ENCODE data around the gene URB1.
"Not testable (repeated sequence)": the region's sequence is repeated elsewhere in the genome, so short reads cannot be mapped to it uniquely, and the experiment has no call there.

Gene URB1

GRCh38 chr21:32411350-32412161 is 18.7 kb upstream of the URB1 start:
- DNase-seq, result peak in 1 of 2 experiments; percentile 43

- no peak for DNase-seq
Observed at GRCh38 chr21:32410916-32411315, 18.1 kb upstream of the URB1 start.

DNA sequence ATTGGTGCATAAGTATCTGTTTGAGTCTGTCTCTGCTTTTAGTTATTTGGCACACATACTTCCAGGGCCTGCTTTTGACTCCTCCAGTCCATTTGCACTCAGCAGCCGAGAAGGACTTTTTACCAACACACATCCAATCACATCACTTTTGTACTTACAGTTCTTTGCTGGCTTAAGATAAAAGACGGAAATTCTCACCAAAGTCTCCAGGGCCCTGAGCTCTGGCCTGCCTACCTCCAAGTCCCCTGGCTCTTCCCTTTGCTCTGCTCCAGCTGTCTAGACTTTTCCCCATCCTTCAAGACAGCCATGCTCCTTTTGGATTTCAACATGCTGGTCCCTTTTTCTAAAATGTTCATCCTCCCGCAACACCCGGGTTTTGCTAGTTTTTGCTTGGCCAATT is 17.5 kb upstream of the URB1 start:
- DNase-seq, result no peak

DNA sequence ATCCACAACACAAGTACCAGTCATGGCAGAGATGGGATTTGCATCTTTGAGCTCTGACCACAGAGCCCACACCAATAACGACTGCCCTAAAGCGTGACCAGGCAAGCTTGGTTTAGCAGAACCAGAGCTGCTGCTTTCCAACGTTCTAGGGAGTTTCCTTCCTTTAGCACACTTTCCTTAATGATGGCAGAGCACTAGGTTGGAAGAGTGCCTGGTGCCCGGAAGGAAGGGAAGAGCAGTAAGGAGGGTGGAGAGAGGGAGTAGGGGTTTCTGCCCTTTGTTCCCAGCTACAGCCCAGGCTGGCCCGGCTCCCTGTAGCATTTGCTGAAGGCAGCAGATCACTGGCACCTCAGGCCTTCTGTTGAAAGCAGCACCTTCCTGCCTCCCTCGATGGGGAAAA is 13.6 kb upstream of the URB1 start:
- DNase-seq, result no peak

- peak; percentile 51 to 74 for DNase-seq
Observed at GRCh38 chr21:32403201-32403777, 10.5 kb upstream of the URB1 start.

- no peak for DNase-seq
Observed at GRCh38 chr21:32393677-32394001, 827 bp upstream of the URB1 start.

GRCh38 chr21:32392299-32392879 is 423 bp downstream of the URB1 start:
- DNase-seq, result peak in 1 of 2 experiments; percentile 26

DNA sequence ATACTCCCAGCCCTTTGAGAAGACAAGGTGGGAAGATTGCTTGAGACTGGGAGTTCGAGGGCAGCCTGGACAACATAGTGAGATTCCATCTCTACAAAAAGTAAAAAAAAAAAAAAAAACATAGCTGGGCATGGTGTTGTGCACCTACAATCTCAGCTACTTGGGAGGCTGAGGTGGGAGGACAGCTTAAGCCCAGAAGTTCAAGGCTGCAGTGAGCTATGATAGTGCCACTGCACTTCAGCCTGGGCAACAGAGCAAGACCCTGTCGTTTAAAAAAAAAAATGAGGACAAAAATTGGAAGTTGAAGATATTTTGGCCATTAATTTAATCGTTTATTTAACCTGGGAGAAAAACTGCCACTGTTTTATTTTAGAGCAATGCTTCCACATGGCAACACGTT is 1.1 kb downstream of the URB1 start:
- DNase-seq, result no peak

DNA sequence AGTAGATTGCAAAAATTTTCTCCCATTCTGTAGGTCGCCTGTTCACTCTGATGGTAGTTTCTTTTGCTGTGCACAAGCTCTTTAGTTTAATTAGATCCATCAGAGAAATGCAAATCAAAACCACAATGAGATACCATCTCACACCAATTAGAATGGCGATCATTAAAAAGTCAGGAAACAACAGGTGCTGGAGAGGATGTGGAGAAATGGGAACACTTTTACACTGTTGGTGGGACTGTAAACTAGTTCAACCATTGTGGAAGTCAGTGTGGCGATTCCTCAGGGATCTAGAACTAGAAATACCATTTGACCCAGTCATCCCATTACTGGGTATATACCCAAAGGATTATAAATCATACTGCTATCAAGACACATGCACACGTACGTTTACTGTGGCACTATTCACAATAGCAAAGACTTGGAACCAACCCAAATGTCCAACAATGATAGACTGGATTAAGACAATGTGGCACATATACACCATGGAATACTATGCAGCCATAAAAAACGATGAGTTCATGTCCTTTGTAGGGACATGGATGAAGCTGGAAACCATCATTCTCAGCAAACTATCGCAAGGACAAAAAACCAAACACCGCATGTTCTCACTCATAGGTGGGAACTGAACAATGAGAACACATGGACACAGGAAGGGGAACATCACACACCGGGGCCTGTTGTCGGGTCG is 2.1 kb downstream of the URB1 start:
- not testable (repeated sequence) for DNase-seq

DNA sequence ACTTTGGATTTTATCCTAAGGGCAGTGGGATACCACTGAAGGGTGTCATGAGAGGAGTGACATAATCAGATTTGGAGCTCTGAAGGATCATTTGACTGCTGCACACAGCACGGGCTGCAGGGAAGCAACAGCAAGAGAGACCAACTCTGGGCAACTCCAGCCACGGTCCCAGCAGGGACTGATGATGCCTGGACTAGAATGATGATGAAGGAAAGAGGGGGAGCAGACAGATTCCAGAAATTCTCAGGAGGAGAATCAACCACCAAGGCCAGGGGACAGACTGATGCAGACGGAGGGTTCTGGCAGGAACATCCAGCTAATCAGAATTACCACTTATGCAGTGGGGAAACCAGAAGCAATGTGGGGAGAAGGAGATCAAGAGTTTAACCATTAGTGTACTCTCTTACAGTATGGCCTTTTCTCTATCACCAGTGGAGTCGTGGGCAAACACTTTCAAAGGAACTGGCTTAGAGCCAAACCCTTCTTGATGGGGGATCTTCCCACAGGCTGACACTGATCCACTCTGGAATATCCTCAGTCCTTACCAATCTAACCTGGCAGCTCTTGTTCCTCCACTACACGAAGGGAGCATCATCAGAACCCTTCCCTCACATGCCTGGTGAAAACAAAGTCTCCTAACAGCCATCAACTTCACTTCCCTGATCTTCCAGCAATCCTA is 3.3 kb downstream of the URB1 start:
- DNase-seq, result no peak

- DNase-seq, result no peak
Observed at GRCh38 chr21:32388306-32388705, 4.5 kb downstream of the URB1 start.

GRCh38 chr21:32387151-32387550 is 5.7 kb downstream of the URB1 start:
- DNase-seq, result no peak

DNA sequence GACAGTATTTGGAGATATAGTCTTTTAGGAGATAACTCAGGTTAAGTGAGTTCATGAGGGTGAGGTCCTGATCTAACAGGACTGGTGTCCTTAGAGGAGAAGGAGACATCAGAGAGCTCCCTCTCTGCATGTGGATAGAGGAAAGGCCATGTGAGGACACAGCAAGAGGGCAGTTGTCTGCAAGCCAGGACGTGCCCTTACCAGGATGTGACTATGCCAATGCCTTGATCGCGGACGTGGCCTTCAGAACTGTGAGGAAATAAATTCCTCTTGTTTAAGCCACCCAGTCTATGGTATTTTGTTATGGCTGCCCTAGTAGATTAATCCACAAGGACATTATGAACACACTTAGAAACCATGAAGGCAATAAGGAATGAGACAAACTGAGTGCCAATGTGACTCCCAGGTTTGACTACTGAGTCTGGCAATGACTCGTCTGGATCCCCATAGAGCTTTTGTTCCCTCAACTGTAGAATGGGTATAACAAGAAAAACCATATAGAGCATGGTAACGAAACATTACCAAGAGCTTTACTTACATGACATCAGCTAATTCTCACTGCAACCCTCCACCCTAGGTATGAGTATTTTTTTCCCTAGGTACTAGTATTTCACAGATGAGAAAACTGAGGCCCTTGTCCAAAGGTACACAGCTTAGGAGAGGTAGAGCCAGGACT is 6.5 kb downstream of the URB1 start:
- no peak for DNase-seq

- DNase-seq, result no peak
Observed at GRCh38 chr21:32383812-32384211, 9.0 kb downstream of the URB1 start.

DNA sequence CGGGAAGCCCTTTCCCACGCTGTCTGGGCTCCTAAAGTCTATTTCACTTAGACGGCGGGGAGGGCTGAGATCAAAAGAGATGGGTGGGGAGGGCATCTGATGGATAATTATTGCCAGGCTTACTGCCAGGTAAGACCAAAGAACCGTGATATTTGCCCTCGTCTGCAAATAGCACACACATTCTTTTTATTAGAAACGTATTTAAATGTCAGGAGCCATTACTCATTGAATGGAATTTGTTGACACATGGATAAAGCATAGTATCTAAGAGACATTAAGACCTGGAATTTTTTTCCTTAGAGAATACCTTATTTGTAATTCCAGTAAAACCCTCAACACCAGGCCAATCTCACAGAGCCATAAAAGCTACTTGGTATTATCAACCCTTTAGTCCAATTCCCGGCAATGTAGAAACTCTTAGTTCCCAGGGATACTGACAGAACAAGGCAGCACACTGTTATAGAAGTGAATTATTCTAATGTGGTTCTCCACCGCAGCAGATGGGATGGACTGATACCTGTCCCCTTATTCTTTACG is 10.6 kb downstream of the URB1 start:
- DNase-seq, result no peak

GRCh38 chr21:32381571-32381970 is 11.2 kb downstream of the URB1 start:
- DNase-seq, result no peak

- DNase-seq, result no peak
Observed at GRCh38 chr21:32380940-32381339, 11.9 kb downstream of the URB1 start.

- no peak for DNase-seq
Observed at GRCh38 chr21:32378956-32379355, 13.9 kb downstream of the URB1 start.

DNA sequence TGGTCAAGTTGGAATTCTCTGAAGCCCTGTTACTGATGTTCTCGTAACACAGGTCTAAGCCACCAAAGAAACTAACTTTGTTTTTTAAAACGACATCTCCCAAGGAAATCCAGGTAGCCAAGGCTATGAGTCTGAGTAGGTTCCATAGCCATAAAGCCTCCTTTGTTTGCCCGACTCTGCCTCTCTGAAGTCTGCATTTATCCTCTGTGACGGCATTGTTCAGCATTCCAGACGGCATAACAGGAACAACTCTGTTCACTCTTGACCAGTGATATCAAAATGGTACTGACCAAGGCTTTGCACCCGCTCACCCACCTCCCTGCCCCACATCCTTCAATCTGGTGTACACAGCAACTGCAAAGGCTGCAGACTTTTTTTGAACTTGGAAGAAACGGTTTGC is 14.8 kb downstream of the URB1 start:
- DNase-seq, result no peak

- DNase-seq, result no peak
Observed at GRCh38 chr21:32377506-32377905, 15.3 kb downstream of the URB1 start.

DNA sequence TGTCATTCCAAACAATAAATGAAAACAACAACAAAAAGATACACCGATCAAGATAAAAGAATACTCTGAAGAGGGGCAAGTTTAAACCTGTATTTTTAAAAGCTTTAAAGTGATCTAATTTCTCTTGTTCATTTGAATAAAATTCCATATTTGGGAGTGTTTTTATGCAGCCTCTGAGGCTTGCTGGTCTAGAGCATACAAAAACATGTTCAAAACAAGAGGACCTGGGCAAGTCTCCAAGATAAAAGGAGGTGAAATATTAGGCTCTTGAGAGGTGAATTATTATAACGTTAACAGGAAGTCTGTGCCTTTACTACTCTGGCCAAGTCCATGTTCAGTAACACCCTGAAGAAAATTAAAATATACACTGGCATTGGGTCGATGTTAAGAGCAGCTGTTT is 20.1 kb downstream of the URB1 start:
- DNase-seq, result no peak

DNA sequence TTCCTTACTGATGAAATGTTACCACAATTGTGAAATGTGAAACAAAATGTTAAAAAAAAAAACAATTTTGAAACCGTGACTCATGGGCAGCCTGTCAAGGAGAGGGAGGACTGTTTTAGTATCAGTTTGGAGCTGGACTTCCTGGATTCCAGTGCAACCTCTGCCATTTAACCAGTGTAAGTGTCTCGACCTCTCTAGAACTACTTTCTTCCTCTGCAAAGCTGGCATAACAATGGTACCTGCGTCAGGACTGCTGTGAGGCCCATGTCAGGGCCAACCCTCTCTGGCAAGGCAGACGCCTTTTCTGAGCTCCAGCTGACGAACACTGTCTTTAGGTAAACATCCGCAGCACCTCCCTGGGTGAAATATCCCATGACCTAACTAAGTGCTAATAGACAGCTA is 20.9 kb downstream of the URB1 start:
- DNase-seq, result no peak
